Measurements from ENCODE around the gene HK1.

DNA sequence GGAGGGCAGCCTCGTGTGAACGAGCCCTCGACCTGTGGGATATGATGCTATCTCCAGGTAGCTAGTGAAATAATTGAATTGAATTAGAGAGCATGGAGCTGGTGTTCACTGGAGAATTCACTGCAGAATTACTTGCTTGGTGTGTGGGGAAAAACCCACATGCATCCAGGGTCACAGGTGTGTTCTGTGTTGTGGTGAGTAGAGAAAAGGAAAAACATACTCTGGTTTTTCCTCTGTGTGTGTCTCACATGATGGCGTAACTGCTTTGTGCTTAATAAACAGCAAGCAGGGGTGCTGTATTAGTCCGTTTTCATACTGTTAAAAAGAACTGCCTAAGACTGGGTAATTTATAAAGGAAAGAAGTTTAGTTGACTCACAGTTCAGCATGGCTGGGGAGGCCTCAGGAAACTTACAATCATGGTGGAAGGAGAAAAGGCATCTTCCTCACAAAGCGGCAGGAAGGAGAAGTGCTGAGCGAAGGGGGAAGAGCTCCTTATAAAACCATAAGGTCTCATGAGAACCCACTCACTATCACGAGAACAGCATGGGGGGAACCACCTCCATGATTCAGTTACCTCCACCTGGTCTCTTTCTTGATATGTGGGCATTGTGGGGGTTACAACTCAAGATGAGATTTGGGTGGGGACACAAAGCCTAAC is 75.8 kb downstream of the HK1 start:
- TF ChIP-seq, protein P1, sequence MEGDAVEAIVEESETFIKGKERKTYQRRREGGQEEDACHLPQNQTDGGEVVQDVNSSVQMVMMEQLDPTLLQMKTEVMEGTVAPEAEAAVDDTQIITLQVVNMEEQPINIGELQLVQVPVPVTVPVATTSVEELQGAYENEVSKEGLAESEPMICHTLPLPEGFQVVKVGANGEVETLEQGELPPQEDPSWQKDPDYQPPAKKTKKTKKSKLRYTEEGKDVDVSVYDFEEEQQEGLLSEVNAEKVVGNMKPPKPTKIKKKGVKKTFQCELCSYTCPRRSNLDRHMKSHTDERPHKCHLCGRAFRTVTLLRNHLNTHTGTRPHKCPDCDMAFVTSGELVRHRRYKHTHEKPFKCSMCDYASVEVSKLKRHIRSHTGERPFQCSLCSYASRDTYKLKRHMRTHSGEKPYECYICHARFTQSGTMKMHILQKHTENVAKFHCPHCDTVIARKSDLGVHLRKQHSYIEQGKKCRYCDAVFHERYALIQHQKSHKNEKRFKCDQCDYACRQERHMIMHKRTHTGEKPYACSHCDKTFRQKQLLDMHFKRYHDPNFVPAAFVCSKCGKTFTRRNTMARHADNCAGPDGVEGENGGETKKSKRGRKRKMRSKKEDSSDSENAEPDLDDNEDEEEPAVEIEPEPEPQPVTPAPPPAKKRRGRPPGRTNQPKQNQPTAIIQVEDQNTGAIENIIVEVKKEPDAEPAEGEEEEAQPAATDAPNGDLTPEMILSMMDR (IDR thresholded peaks at IDR 0.05), result no peak
- no peak for TF ChIP-seq POLR2A (IDR thresholded peaks at IDR 0.05)
